Motor neuron (in vitro differentiated cells): Measurements from ENCODE around the gene NECTIN1. TPM values are rescaled to one million over a fixed set of nuclear protein-coding genes. Genes with fewer than 3 reads are reported as not detected.

ENCODE experiments used
- ATAC-seq, 8 experiments: fragments of 200-7000 bp; cut with Tn5 transposase; replicated peaks in 6 of 8; 2 replicates each; pipeline ENCODE4 v1.8.0; 2021; ENCODE audit warnings: mild to moderate bottlenecking in 8 of 8, moderate library complexity in 8 of 8
- H3K27ac ChIP-seq, 2 donors: fragments of 250-450 bp; sonication (Bioruptor Pico); 2 replicates each; pipeline ENCODE4 v1.9.0; 2021; ENCODE audit warnings: antibody characterized with exemption in 2 of 2, mild to moderate bottlenecking in 2 of 2, moderate library complexity in 1 of 2
- H3K4me1 ChIP-seq, 2 donors: fragments of 250-450 bp; sonication (Bioruptor Pico); replicated peaks in 1 of 2; 2 replicates each; pipeline ENCODE4 v1.6.1; 2021; ENCODE audit warnings: antibody characterized with exemption in 2 of 2, mild to moderate bottlenecking in 2 of 2, moderate library complexity in 1 of 2
- H3K4me3 ChIP-seq, 5 donors: fragments of 250-450 bp; sonication (Bioruptor Pico); 2 replicates each; pipeline ENCODE4 v1.9.0; 2021; ENCODE audit warnings: antibody characterized with exemption in 5 of 5, mild to moderate bottlenecking in 5 of 5, moderate library complexity in 4 of 5
- WGBS, 10 experiments: fragments of 450-650 bp; shearing (Covaris generic); methylation state at CpG; one replicate each; pipeline ENCODE4 v1.0.0; 2022; 5-methylcytosine and 5-hydroxymethylcytosine counted together
- in situ Hi-C, 9 experiments: fragments of 400-800 bp; cut with MboI; loops; one replicate each; pipeline ENCODE4 v1.15.0; 2021; ENCODE audit warnings: low sequenced_read_pairs in 9 of 9, low pct_unique_long_range_greater_than_20kb in 2 of 9; ENCODE audit not compliant: unreplicated experiment in 9 of 9
- total RNA-seq, 8 experiments: library from RNA; unstranded; fragments of 300-600 nt; gene quantifications; 2 replicates each; pipeline versions ENCODE4 v1.2.3 to v1.2.4, GENCODE V29; 2022

The NECTIN1 gene
- total RNA-seq, 8 experiments from 2014 or later, result 7.2 to 35.9 (median 19.1) TPM

- H3K27ac ChIP-seq, result no peak overlapping the region
- H3K4me1 ChIP-seq, result no peaks in the 10 kb centered on the region
- 82 to 100% (median 97%) methylated on average over 1 to 6 of the region's 9 CpGs; no CpG with 5 or more reads in 6 of the 10 experiments for WGBS, 10 experiments
- no peak for ATAC-seq
- H3K4me3 ChIP-seq, result no peak overlapping the region
- in situ Hi-C loops, result loop anchor here in 2 of 9 experiments (25.0 kb wide), 1 partner anchor 434 kb away; no protein-coding TSS in a partner anchor
Observed at GRCh38 chr11:119677840-119678239, 51.2 kb downstream of the NECTIN1 start.

GRCh38 chr11:119676461-119677020 is 52.5 kb downstream of the NECTIN1 start:
- in situ Hi-C loops, result loop anchor here in 2 of 9 experiments (25.0 kb wide), 1 partner anchor 436 kb away; no protein-coding TSS in a partner anchor
- 60 to 93% (median 85%) methylated on average over 1 to 7 of the region's 10 CpGs; no CpG with 5 or more reads in 4 of the 10 experiments for WGBS, 10 experiments
- peak in 1 of 8 experiments; percentile 36 for ATAC-seq
- Histone ChIP-seq H3K4me3 (no peak overlapping the region), H3K4me1 (peaks cover 4 to 8% of the 10 kb centered on the region in 2 donors), H3K27ac (no peak overlapping the region)

GRCh38 chr11:119673759-119674336 is 55.2 kb downstream of the NECTIN1 start:
- in situ Hi-C loops, result loop anchor here in 2 of 9 experiments (25.0 kb wide), 1 partner anchor 438 kb away; no protein-coding TSS in a partner anchor
- Histone ChIP-seq H3K4me3 (no peak overlapping the region), H3K27ac (no peak overlapping the region), H3K4me1 (peaks cover 17 to 21% of the 10 kb centered on the region in 2 donors)
- ATAC-seq, result no peak
- 50 to 100% (median 93%) methylated on average over 1 to 4 of the region's 15 CpGs; no CpG with 5 or more reads in 5 of the 10 experiments for WGBS, 10 experiments

GRCh38 chr11:119673052-119673758 is 55.8 kb downstream of the NECTIN1 start:
- H3K4me1 ChIP-seq, result peaks cover 20 to 24% of the 10 kb centered on the region in 2 donors
- WGBS, 10 experiments, result 80 to 100% (median 90%) methylated on average over 1 to 7 of the region's 13 CpGs; no CpG with 5 or more reads in 5 of the 10 experiments
- peak in 5 of 8 experiments; percentile 42 to 66 (median 50) for ATAC-seq
- in situ Hi-C loops, result loop anchor here in 2 of 9 experiments (25.0 kb wide), 1 partner anchor 439 kb away; no protein-coding TSS in a partner anchor
- no peak overlapping the region for H3K27ac ChIP-seq
- H3K4me3 ChIP-seq, result no peak overlapping the region

- ATAC-seq, result peak in 2 of 8 experiments; percentile 11 to 36
- Histone ChIP-seq H3K4me1 (peaks cover 20 to 24% of the 10 kb centered on the region in 2 donors), H3K27ac (peak overlapping the region; percentile 79 to 84), H3K4me3 (no peak overlapping the region)
- 89 to 100% methylated on average over 1 to 5 of the region's 7 CpGs; no CpG with 5 or more reads in 8 of the 10 experiments for WGBS, 10 experiments
- in situ Hi-C loops, result loop anchor here in 2 of 9 experiments (25.0 kb wide), 1 partner anchor 440 kb away; no protein-coding TSS in a partner anchor
Observed at GRCh38 chr11:119672597-119672996, 56.4 kb downstream of the NECTIN1 start.

- Histone ChIP-seq H3K4me3 (no peak overlapping the region), H3K27ac (peak overlapping the region; percentile 79 to 84), H3K4me1 (peaks cover 20 to 32% of the 10 kb centered on the region in 2 donors)
- ATAC-seq, result peak in 7 of 8 experiments; percentile 13 to 66 (median 62)
- in situ Hi-C loops, result loop anchor here in 2 of 9 experiments (25.0 kb wide), 1 partner anchor 441 kb away; no protein-coding TSS in a partner anchor
- 55 to 82% (median 64%) methylated on average over 2 to 4 of the region's 12 CpGs; no CpG with 5 or more reads in 6 of the 10 experiments for WGBS, 10 experiments
Observed at GRCh38 chr11:119671561-119672015, 57.4 kb downstream of the NECTIN1 start.

- in situ Hi-C loops, result loop anchor here in 2 of 9 experiments (25.0 kb wide), 1 partner anchor 441 kb away; no protein-coding TSS in a partner anchor
- peak overlapping the region; percentile 79 to 84 for H3K27ac ChIP-seq
- peak in 6 of 8 experiments; percentile 20 to 43 (median 30) for ATAC-seq
- peaks cover 20 to 33% of the 10 kb centered on the region in 2 donors for H3K4me1 ChIP-seq
- H3K4me3 ChIP-seq, result no peak overlapping the region
- 52 to 83% (median 80%) methylated on average over 1 to 3 of the region's 5 CpGs; no CpG with 5 or more reads in 5 of the 10 experiments for WGBS, 10 experiments
Observed at GRCh38 chr11:119671051-119671450, 57.9 kb downstream of the NECTIN1 start.

- Histone ChIP-seq H3K27ac (no peak overlapping the region), H3K4me3 (no peak overlapping the region), H3K4me1 (peaks cover 20 to 33% of the 10 kb centered on the region in 2 donors)
- in situ Hi-C loops, result loop anchor here in 2 of 9 experiments (25.0 kb wide), 1 partner anchor 443 kb away; no protein-coding TSS in a partner anchor
- WGBS, 10 experiments, result 69 to 100% (median 85%) methylated on average over 1 to 5 of the region's 5 CpGs; no CpG with 5 or more reads in 6 of the 10 experiments
- no peak for ATAC-seq
Observed at GRCh38 chr11:119669487-119669886, 59.5 kb downstream of the NECTIN1 start.

GRCh38 chr11:119668676-119669075 is 60.3 kb downstream of the NECTIN1 start:
- no peak for ATAC-seq
- in situ Hi-C loops, result loop anchor here in 2 of 9 experiments (25.0 kb wide), 1 partner anchor 444 kb away; no protein-coding TSS in a partner anchor
- no peak overlapping the region for H3K4me3 ChIP-seq
- 92 to 100% (median 100%) methylated on average over 1 of the region's 1 CpG; no CpG with 5 or more reads in 6 of the 10 experiments for WGBS, 10 experiments
- peaks cover 26 to 41% of the 10 kb centered on the region in 2 donors for H3K4me1 ChIP-seq
- no peak overlapping the region for H3K27ac ChIP-seq

GRCh38 chr11:119666463-119667131 is 62.4 kb downstream of the NECTIN1 start:
- in situ Hi-C loops, result loop anchor here in 2 of 9 experiments (25.0 kb wide), 1 partner anchor 446 kb away; no protein-coding TSS in a partner anchor
- H3K4me3 ChIP-seq, result no peak overlapping the region
- peaks cover 28 to 42% of the 10 kb centered on the region in 2 donors for H3K4me1 ChIP-seq
- 0 to 100% (median 17%) methylated on average over 1 to 2 of the region's 17 CpGs; no CpG with 5 or more reads in 5 of the 10 experiments for WGBS, 10 experiments
- H3K27ac ChIP-seq, result peak overlapping the region in 1 of 2 donors; percentile 56
- ATAC-seq, result peak; percentile 82 to 99 (median 86)

GRCh38 chr11:119666061-119666460 is 62.9 kb downstream of the NECTIN1 start:
- no peak overlapping the region for H3K27ac ChIP-seq
- 40 to 96% (median 78%) methylated on average over 1 to 6 of the region's 10 CpGs; no CpG with 5 or more reads in 4 of the 10 experiments for WGBS, 10 experiments
- peaks cover 22 to 36% of the 10 kb centered on the region in 2 donors for H3K4me1 ChIP-seq
- no peak for ATAC-seq
- in situ Hi-C loops, result loop anchor here in 2 of 9 experiments (25.0 kb wide), 1 partner anchor 446 kb away; no protein-coding TSS in a partner anchor
- no peak overlapping the region for H3K4me3 ChIP-seq
